GM12872 (cell line): ENCODE measurements around the gene EFCAB12.

Experiments used
- CTCF ChIP-seq: IDR thresholded peaks from 3 replicates; pipeline ENCODE4 v1.5.1; 2011; ENCODE audit warnings: low read depth, mild to moderate bottlenecking, low read length, moderate library complexity; ENCODE audit not compliant: insufficient read depth

Gene EFCAB12

DNA sequence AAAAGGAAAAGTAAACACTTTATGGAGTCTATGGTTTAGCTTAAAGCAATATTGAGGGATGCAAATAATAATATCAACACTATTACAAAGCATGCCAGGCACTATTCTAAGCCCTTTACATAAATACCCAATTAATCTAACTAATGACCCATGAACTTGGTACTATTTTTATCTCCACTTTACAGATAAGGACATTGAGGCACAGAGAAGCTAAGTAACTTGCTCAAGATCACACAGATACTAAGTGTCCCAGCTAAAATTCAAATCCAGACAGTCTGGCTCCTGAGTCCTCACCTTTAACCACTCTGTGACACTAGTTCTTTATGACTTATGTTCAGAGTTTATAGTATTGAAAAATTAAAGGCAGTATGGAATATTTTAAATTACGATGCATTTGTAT lies 5.7 kb upstream of the EFCAB12 start:
- TF ChIP-seq CTCF: no peak

GRCh38 chr3:129433565-129433964 lies 5.1 kb upstream of the EFCAB12 start:
- no peak for TF ChIP-seq CTCF

GRCh38 chr3:129432671-129433070 lies 4.2 kb upstream of the EFCAB12 start:
- no peak for TF ChIP-seq CTCF

- no peak for TF ChIP-seq CTCF
These were observed 3.6 kb upstream of the EFCAB12 start for GRCh38 chr3:129432036-129432435.

- TF ChIP-seq CTCF: no peak
These were observed 1.2 kb upstream of the EFCAB12 start for GRCh38 chr3:129429602-129430001.

DNA sequence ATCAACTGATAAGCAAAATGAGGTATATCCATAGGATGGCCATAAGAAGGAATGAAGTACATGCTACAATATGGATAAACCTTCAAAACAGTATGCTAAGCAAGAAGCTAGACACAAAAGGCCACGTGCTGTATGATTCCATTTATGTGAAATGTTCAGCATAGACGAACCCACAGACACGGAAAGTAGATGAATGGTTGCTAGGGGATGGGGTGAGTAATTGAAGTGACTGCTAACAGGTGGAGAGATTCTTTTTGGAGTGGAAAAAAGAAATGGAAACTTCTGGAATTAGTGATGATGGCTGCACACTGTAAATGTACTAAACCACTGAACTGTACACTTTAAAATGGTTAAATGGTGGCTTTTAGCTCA lies 630 bp upstream of the EFCAB12 start:
- no peak for TF ChIP-seq CTCF

DNA sequence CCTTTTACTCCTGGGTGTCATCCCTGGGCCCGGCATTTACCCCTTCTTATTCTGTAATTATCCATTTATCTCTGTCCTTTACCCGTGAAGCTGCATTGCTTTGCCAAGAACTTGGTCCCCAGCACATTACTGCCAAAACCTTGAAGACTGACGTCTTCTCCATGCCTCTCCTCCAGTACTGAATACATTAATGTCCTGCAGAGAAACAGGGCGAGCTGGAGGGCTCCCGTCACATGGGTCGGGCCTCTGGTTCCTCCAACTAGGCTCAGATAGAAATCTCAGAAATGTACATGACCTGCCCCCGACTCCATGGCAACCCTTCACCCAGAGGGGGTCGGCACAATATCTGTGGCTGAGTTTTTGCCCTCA lies 445 bp downstream of the EFCAB12 start:
- no peak for TF ChIP-seq CTCF

GRCh38 chr3:129425619-129426018 lies 2.8 kb downstream of the EFCAB12 start:
- TF ChIP-seq CTCF: no peak
